Measurements from ENCODE around the gene PSORS1C2. TPM values are rescaled to one million over a fixed set of nuclear protein-coding genes. Genes with fewer than 3 reads are reported as not detected.

The PSORS1C2 gene
- total RNA-seq, 2 experiments from 2014 or later, result not detected

DNA sequence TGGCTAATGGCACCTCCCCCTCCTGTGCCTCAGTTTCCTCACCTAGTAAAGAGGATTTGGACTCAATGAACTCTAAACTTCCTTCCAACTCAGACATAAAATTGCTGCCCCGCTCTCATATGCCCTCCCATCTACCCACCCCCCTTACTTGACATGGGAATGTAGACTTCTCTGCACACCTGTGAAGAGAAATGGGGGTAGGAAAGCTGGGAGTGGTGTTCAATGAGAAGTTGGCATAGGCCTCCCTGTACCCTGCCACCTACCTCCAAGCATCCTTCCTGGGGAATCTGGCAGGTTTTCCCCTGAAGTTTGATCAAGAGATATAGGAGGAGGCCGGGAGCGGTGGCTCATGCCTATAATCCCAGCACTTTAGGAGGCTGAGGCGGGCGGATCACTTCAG is 35.5 kb upstream of the PSORS1C2 start:
- BruUV-seq (replicated peaks), result no TSS peak
- H2AFZ ChIP-seq (ENCODE audit: low read length), result no peak overlapping the region
- peaks cover 14% of the 10 kb centered on the region for H3K4me1 ChIP-seq (ENCODE audit: insufficient read depth, low read length, poor library complexity, severe bottlenecking)
- no peaks in the 10 kb centered on the region for H3K36me3 ChIP-seq (ENCODE audit: insufficient read depth, low read length)
- intact Hi-C loops (cut with micrococcal nuclease; ENCODE audit: unreplicated experiment), result no loop called here
- H3K9me2 ChIP-seq (ENCODE audit: insufficient read depth, low read length), result no peaks in the 10 kb centered on the region
- no peaks in the 10 kb centered on the region for H4K20me1 ChIP-seq (ENCODE audit: insufficient read depth, low read length)
- H3K4me3 ChIP-seq (ENCODE audit: low read depth, low read length, poor library complexity, severe bottlenecking), result no peak overlapping the region
- no peaks in the 10 kb centered on the region for H3K9me3 ChIP-seq (ENCODE audit: low read length)
- ChIA-PET CTCF (ENCODE audit: unreplicated experiment) (no interaction called here), POLR2A (interaction anchor here (0.6 kb wide), 1 partner anchor 16 kb away, joined by 3 read pairs; no protein-coding TSS in a partner anchor)
- H3K27ac ChIP-seq (ENCODE audit: low read depth, low read length, poor library complexity, severe bottlenecking), result no peak overlapping the region
- no peak for DNase-seq (ENCODE audit: low spot score)
- TF ChIP-seq, protein P1, sequence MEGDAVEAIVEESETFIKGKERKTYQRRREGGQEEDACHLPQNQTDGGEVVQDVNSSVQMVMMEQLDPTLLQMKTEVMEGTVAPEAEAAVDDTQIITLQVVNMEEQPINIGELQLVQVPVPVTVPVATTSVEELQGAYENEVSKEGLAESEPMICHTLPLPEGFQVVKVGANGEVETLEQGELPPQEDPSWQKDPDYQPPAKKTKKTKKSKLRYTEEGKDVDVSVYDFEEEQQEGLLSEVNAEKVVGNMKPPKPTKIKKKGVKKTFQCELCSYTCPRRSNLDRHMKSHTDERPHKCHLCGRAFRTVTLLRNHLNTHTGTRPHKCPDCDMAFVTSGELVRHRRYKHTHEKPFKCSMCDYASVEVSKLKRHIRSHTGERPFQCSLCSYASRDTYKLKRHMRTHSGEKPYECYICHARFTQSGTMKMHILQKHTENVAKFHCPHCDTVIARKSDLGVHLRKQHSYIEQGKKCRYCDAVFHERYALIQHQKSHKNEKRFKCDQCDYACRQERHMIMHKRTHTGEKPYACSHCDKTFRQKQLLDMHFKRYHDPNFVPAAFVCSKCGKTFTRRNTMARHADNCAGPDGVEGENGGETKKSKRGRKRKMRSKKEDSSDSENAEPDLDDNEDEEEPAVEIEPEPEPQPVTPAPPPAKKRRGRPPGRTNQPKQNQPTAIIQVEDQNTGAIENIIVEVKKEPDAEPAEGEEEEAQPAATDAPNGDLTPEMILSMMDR (conservative IDR thresholded peaks at IDR 0.05; ENCODE audit: low read length), result no peak
- no peak for TF ChIP-seq EZH2phosphoT487 (IDR thresholded peaks at IDR 0.05; ENCODE audit: borderline replicate concordance, low read depth, low read length)
- H3K79me2 ChIP-seq (ENCODE audit: insufficient read depth, low read depth, low read length), result no peaks in the 10 kb centered on the region
- H3K4me2 ChIP-seq (ENCODE audit: low read length), result no peak overlapping the region

DNA sequence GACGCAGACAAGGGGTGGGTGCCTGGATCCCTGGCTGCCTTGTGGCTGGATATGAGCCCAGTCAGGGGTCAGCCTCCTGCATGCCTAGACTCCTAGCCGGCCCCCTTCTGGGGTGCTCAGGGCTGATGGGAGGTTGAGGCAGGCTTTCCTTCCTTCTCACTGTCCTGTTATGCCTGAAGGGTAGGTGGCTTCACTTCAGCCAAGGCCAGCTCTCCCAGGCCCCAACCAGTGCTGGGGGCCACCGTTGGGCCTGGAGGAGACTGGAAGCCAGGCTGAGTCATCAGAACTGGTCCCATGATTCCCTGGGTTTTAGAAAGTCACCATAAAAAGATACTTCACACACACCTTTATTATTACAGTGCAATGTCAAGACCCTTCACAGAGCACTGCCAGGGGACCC is 34.5 kb upstream of the PSORS1C2 start:
- H3K9me2 ChIP-seq (ENCODE audit: insufficient read depth, low read length), result no peaks in the 10 kb centered on the region
- H3K79me2 ChIP-seq (ENCODE audit: insufficient read depth, low read depth, low read length), result no peaks in the 10 kb centered on the region
- CTCF ChIA-PET (ENCODE audit: unreplicated experiment), result no interaction called here
- DNase-seq (ENCODE audit: low spot score), result no peak
- intact Hi-C loops (cut with micrococcal nuclease; ENCODE audit: unreplicated experiment), result no loop called here
- H3K27ac ChIP-seq (ENCODE audit: low read depth, low read length, poor library complexity, severe bottlenecking), result no peak overlapping the region
- H2AFZ ChIP-seq (ENCODE audit: low read length), result no peak overlapping the region
- peaks cover 5% of the 10 kb centered on the region for H3K4me1 ChIP-seq (ENCODE audit: insufficient read depth, low read length, poor library complexity, severe bottlenecking)
- POLR2A ChIA-PET, result interaction anchor here (0.6 kb wide), 1 partner anchor 118 kb away, joined by 3 read pairs; no protein-coding TSS in a partner anchor
- BruUV-seq (replicated peaks), result no TSS peak
- no peaks in the 10 kb centered on the region for H4K20me1 ChIP-seq (ENCODE audit: insufficient read depth, low read length)
- no peaks in the 10 kb centered on the region for H3K36me3 ChIP-seq (ENCODE audit: insufficient read depth, low read length)
- H3K4me3 ChIP-seq (ENCODE audit: low read depth, low read length, poor library complexity, severe bottlenecking), result no peak overlapping the region
- H3K9me3 ChIP-seq (ENCODE audit: low read length), result no peaks in the 10 kb centered on the region
- no peak overlapping the region for H3K4me2 ChIP-seq (ENCODE audit: low read length)
- TF ChIP-seq EZH2phosphoT487 (IDR thresholded peaks at IDR 0.05; ENCODE audit: borderline replicate concordance, low read depth, low read length), result no peak
- TF ChIP-seq, protein P1 (conservative IDR thresholded peaks at IDR 0.05; ENCODE audit: low read length), result no peak

DNA sequence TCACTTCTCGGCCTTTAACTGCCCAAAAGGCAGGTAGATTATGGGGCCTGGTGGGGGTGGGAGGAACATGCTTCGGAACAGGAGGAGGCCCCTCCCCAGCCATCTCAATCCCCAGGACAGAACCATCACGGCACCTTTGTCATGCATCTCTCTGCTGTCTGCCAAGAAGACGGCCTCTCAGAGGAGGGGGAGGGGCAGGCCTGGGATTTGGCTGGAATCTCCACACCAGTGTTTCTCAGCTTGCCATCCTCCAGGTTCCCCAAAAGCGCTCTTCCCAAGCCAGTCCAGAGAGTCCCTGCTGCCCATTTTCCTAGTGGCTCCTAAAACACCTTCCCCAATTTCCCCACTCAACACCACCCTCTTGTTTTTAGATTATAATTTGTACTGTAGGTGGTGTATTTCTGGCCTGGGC is 34.1 kb upstream of the PSORS1C2 start:
- ChIA-PET CTCF (ENCODE audit: unreplicated experiment) (no interaction called here), POLR2A (interaction anchor here (0.6 kb wide), 1 partner anchor 193 kb away, joined by 4 read pairs; no protein-coding TSS in a partner anchor)
- DNase-seq (ENCODE audit: low spot score), result no peak
- Histone ChIP-seq H3K4me1 (ENCODE audit: insufficient read depth, low read length, poor library complexity, severe bottlenecking) (peaks cover under 1% of the 10 kb centered on the region), H4K20me1 (ENCODE audit: insufficient read depth, low read length) (no peaks in the 10 kb centered on the region), H3K9me3 (ENCODE audit: low read length) (no peaks in the 10 kb centered on the region), H3K4me2 (ENCODE audit: low read length) (no peak overlapping the region), H2AFZ (ENCODE audit: low read length) (no peak overlapping the region), H3K9me2 (ENCODE audit: insufficient read depth, low read length) (no peaks in the 10 kb centered on the region), H3K27ac (ENCODE audit: low read depth, low read length, poor library complexity, severe bottlenecking) (no peak overlapping the region), H3K79me2 (ENCODE audit: insufficient read depth, low read depth, low read length) (no peaks in the 10 kb centered on the region), H3K4me3 (ENCODE audit: low read depth, low read length, poor library complexity, severe bottlenecking) (no peak overlapping the region), H3K36me3 (ENCODE audit: insufficient read depth, low read length) (no peaks in the 10 kb centered on the region)
- BruUV-seq (replicated peaks), result no TSS peak
- intact Hi-C loops (cut with micrococcal nuclease; ENCODE audit: unreplicated experiment), result no loop called here
- no peak for TF ChIP-seq EZH2phosphoT487 (IDR thresholded peaks at IDR 0.05; ENCODE audit: borderline replicate concordance, low read depth, low read length)
- TF ChIP-seq, protein P1 (conservative IDR thresholded peaks at IDR 0.05; ENCODE audit: low read length), result no peak

All from OCI-LY7 (cell line).